Measurements from ENCODE around the gene NFKB1.
"Not testable (repeated sequence)": the region's sequence is repeated elsewhere in the genome, so short reads cannot be mapped to it uniquely, and the experiment has no call there.

NFKB1 gene

GRCh38 chr4:102474736-102475504 is 26.2 kb upstream of the NFKB1 start:
- no peak for TF ChIP-seq Cebpa-rat (IDR thresholded peaks at IDR 0.05)
- Histone ChIP-seq H3K27me3 (no peaks in the 10 kb centered on the region), H3K9ac (no peak overlapping the region), H3K36me3 (no peaks in the 10 kb centered on the region), H3K9me3 (peaks cover 69% of the 10 kb centered on the region), H3K4me2 (no peak overlapping the region), H4K20me1 (no peaks in the 10 kb centered on the region), H3K4me1 (peaks cover 25% of the 10 kb centered on the region), H3K4me3 (no peak overlapping the region), H3K27ac (peak overlapping the region; percentile 32; the same call in 1 of the 2 replicates)

GRCh38 chr4:102477657-102478056 is 23.5 kb upstream of the NFKB1 start:
- Histone ChIP-seq H4K20me1 (no peaks in the 10 kb centered on the region), H3K9ac (no peak overlapping the region), H3K27me3 (no peaks in the 10 kb centered on the region), H3K27ac (no peak overlapping the region), H3K4me1 (peaks cover 9% of the 10 kb centered on the region; the same call in 1 of the 2 replicates), H3K4me2 (no peak overlapping the region), H3K4me3 (no peak overlapping the region), H3K9me3 (peaks cover 68% of the 10 kb centered on the region), H3K36me3 (no peaks in the 10 kb centered on the region)
- no peak for TF ChIP-seq Cebpa-rat (IDR thresholded peaks at IDR 0.05)

DNA sequence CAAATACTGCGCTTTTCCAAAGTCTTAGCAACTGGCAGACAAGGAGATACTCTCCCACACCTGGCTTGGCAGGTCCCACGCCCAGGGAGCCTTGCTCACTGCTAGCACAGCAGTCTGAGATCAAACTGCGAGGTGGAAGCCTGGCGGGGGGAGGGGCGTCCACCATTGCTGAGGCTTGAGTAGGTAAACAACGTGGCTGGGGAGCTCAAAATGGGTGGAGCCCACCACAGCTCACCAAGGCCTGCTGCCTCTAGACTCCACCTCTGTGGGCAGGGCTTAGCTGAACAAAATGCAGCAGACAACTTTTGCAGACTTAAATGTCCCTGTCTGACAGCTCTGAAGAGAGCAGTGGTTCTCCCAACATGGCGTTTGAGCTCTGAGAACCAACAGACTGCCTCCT is 23.0 kb upstream of the NFKB1 start:
- Histone ChIP-seq H3K4me2 (no peak overlapping the region), H3K4me1 (peaks cover 7% of the 10 kb centered on the region; the same call in 1 of the 2 replicates), H3K27me3 (no peaks in the 10 kb centered on the region), H3K4me3 (no peak overlapping the region), H3K9ac (no peak overlapping the region), H3K27ac (no peak overlapping the region), H3K9me3 (peaks cover 72% of the 10 kb centered on the region), H4K20me1 (no peaks in the 10 kb centered on the region), H3K36me3 (no peaks in the 10 kb centered on the region)
- TF ChIP-seq Cebpa-rat (IDR thresholded peaks at IDR 0.05), result no peak

DNA sequence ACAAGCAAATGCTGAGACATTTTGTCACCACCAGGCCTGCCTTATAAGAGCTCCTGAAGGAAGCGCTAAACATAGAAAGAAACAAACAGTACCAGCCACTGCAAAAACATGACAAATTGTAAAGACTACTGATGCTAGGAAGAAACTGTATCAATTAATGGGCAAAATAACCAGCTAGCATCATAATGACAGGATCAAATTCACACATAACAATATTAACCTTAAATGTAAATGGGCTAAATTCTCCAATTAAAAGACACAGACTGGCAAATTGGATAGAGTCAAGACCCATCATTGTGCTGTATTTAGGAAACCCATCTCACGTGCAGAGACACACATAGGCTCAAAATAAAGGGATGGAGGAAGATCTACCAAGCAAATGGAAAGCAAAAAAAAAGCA is 21.3 kb upstream of the NFKB1 start:
- H3K36me3 ChIP-seq, H3K4me1 ChIP-seq, H3K27me3 ChIP-seq, H3K27ac ChIP-seq, H4K20me1 ChIP-seq, H3K4me2 ChIP-seq, H3K9ac ChIP-seq, H3K4me3 ChIP-seq: not testable (repeated sequence)
- peaks cover 77% of the 10 kb centered on the region for H3K9me3 ChIP-seq

- H3K36me3 ChIP-seq, result no peaks in the 10 kb centered on the region
- H4K20me1 ChIP-seq, result no peaks in the 10 kb centered on the region
- peaks cover 69% of the 10 kb centered on the region for H3K9me3 ChIP-seq
- H3K9ac ChIP-seq, result no peak overlapping the region
- TF ChIP-seq Cebpa-rat (IDR thresholded peaks at IDR 0.05), result no peak
- H3K27ac ChIP-seq, result no peak overlapping the region
- no peak overlapping the region for H3K4me2 ChIP-seq
- H3K4me1 ChIP-seq, result no peaks in the 10 kb centered on the region; the same call in 1 of the 2 replicates
- no peaks in the 10 kb centered on the region for H3K27me3 ChIP-seq
- H3K4me3 ChIP-seq, result 0 out of 2 replicates have a peak overlapping the region, but pooled peaks have one; percentile 11
Observed at GRCh38 chr4:102483120-102483519, 18.0 kb upstream of the NFKB1 start.

DNA sequence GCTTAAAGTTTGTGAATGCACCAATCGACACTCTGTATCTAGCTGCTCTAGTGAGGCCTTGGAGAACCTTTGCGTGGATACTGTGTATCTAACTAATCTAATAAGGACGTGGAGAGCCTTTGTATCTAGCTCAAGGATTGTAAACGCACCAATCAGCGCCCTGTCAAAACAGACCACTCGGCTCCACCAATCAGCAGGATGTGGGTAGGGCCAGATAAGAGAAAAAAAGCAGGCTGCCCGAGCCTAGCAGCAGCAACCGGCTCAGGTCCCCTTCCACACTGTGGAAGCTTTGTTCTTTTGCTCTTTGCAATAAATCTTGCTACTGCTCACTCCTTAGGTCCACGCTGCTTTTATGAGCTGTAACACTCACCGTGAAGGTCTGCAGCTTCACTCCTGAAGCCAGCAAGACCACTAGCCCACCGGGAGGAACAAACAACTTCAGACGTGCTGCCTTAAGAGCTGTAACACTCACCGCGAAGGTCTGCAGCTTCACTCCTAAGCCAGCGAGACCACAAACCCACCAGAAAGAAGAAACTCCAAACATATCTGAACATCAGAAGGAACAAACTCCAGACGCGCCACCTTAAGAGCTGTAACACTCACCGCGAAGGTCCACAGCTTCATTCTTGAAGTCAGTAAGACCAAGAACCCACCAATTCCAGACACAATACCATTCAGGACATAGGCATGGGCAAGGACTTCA is 17.0 kb upstream of the NFKB1 start:
- not testable (repeated sequence) for H3K4me2 ChIP-seq, H3K27me3 ChIP-seq, H3K27ac ChIP-seq, H3K36me3 ChIP-seq, H3K9ac ChIP-seq, H3K4me1 ChIP-seq, H4K20me1 ChIP-seq, H3K4me3 ChIP-seq
- peaks cover 61% of the 10 kb centered on the region for H3K9me3 ChIP-seq

DNA sequence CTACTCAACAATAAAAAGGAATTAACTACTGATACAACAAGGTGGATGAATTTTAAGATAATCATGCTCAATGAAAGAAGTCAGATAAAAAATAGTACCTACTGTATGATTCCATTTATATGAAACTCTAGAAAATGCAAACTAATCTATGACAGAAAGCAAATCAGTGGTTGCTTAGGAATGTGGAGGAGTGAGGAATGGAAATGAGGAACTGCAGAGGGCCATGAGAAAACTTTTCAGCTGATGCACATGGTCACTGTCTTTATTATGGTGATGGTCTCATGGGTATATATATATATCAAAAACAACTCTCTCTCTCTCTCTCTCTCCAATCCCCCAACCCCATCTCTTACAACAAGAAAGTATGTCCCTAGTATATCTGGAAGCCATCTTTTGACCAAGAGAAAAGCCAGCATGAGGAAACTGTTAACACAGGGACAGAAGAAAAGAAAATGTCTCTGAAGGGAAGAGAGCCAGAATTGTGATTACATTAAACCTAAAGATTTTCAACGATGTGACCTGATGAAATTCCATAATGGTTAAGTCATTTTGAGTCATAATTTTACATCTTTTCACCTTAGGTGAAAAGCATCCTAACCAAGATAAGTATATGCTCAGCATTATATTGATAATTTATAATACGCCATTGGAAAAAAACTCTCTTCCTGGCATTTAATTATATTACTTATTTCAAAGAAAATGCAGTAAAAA is 8.5 kb upstream of the NFKB1 start:
- Histone ChIP-seq H3K36me3 (no peaks in the 10 kb centered on the region), H3K4me2 (no peak overlapping the region), H3K27ac (no peak overlapping the region), H3K4me3 (no peak overlapping the region), H3K9me3 (peaks cover 6% of the 10 kb centered on the region), H3K27me3 (no peaks in the 10 kb centered on the region), H3K4me1 (peaks cover 15% of the 10 kb centered on the region), H3K9ac (no peak overlapping the region), H4K20me1 (no peaks in the 10 kb centered on the region)
- no peak for TF ChIP-seq Cebpa-rat (IDR thresholded peaks at IDR 0.05)

DNA sequence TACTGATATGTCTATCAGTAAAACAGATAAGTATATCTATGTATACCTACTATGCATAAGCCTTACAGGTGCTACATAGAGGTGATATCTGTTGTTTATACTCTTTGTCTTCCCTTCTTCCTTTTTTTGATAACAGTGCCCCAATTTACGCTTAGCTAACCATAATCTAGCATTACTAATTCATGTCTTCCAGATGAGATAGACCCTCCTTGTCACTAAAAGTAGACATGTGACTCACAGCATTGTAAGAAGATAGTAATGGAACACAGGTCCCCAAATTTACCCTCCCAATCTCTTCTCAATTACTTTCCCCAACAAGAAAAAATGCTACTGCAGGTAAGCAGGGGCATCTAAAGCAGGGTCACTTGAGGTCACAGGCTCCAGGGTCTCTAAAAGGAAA is 7.9 kb upstream of the NFKB1 start:
- H3K27ac ChIP-seq, result peak overlapping the region; percentile 32; the same call in 1 of the 2 replicates
- peak overlapping the region; percentile 38 for H3K4me2 ChIP-seq
- no peaks in the 10 kb centered on the region for H3K36me3 ChIP-seq
- H3K4me1 ChIP-seq, result peaks cover 15% of the 10 kb centered on the region
- H3K27me3 ChIP-seq, result no peaks in the 10 kb centered on the region
- TF ChIP-seq Cebpa-rat (IDR thresholded peaks at IDR 0.05), result no peak
- peaks cover under 1% of the 10 kb centered on the region; the same call in 1 of the 2 replicates for H3K9me3 ChIP-seq
- no peak overlapping the region for H3K4me3 ChIP-seq
- H3K9ac ChIP-seq, result no peak overlapping the region
- H4K20me1 ChIP-seq, result no peaks in the 10 kb centered on the region

DNA sequence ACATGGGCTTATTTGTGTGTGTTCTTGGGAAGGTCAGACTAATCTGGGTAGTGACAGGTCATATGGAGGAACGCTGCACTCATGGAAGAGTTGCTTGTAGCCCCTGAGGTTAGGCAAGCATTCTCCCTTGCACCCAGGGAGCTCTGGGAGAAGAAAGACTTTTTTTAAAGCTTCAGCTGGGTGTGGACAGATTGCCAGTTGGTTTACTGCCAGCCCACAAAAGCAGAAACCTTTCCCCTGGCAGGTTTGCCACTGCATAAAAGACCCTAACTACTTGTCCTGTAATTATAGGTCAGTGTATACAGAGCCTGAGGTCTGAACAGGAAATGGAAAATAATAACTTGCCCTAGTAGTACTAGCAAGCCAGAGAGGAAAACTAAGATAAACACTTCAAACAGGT is 7.4 kb upstream of the NFKB1 start:
- Histone ChIP-seq H3K4me3 (no peak overlapping the region), H4K20me1 (no peaks in the 10 kb centered on the region), H3K9ac (no peak overlapping the region), H3K27me3 (no peaks in the 10 kb centered on the region), H3K36me3 (no peaks in the 10 kb centered on the region), H3K4me2 (peak overlapping the region; percentile 38), H3K27ac (peak overlapping the region; percentile 32; the same call in 1 of the 2 replicates), H3K9me3 (no peaks in the 10 kb centered on the region; the same call in 1 of the 2 replicates), H3K4me1 (peaks cover 15% of the 10 kb centered on the region)
- TF ChIP-seq Cebpa-rat (IDR thresholded peaks at IDR 0.05), result no peak

GRCh38 chr4:102494603-102495002 is 6.6 kb upstream of the NFKB1 start:
- Histone ChIP-seq H3K36me3 (no peaks in the 10 kb centered on the region), H3K9me3 (no peaks in the 10 kb centered on the region; the same call in 1 of the 2 replicates), H3K27ac (no peak overlapping the region), H3K4me3 (no peak overlapping the region), H3K27me3 (no peaks in the 10 kb centered on the region), H3K4me1 (peaks cover 15% of the 10 kb centered on the region), H3K4me2 (no peak overlapping the region), H3K9ac (no peak overlapping the region), H4K20me1 (no peaks in the 10 kb centered on the region)
- TF ChIP-seq Cebpa-rat (IDR thresholded peaks at IDR 0.05), result no peak
